K562 (cell line): ENCODE measurements around the gene ZFP36. TPM values are rescaled to one million over a fixed set of nuclear protein-coding genes. Genes with fewer than 3 reads are reported as not detected.

ENCODE experiments used
- BRD9 ChIP-seq: fragments of 450-650 bp; IDR thresholded peaks from 2 replicates; pipeline ENCODE4 v1.6.1; 2018; ENCODE audit warnings: low read depth; ENCODE audit not compliant: partially characterized antibody
- CCAR2 ChIP-seq: fragments of 200-400 bp; formaldehyde crosslinking; IDR thresholded peaks from 2 replicates; pipeline ENCODE4 v1.6.1; 2017; ENCODE audit warnings: mild to moderate bottlenecking, low read depth, low read length
- COPS2 ChIP-seq: fragments of 450-650 bp; conservative IDR thresholded peaks from 2 replicates; pipeline ENCODE4 v1.6.1; 2016; ENCODE audit warnings: mild to moderate bottlenecking, moderate library complexity
- ETV1 ChIP-seq: fragments of 450-650 bp; conservative IDR thresholded peaks from 2 replicates; pipeline ENCODE4 v1.6.1; 2016; ENCODE audit warnings: missing genetic modification characterization, control low read depth, low read depth, missing compliant biosample characterization
- FOXA1 ChIP-seq: fragments of 450-650 bp; IDR thresholded peaks from 2 replicates; pipeline ENCODE4 v1.6.1; 2016; ENCODE audit warnings: mild to moderate bottlenecking, borderline replicate concordance
- PRPF4 ChIP-seq: fragments of 200-400 bp; formaldehyde crosslinking; IDR thresholded peaks from one replicate; pipeline ENCODE4 v1.6.1; 2017; ENCODE audit warnings: low read length, low read depth, mild to moderate bottlenecking; ENCODE audit not compliant: insufficient read depth, poor library complexity, severe bottlenecking
- U2AF2 ChIP-seq: fragments of 200-400 bp; formaldehyde crosslinking; optimal IDR thresholded peaks from 2 replicates; pipeline ENCODE3; 2017; ENCODE audit warnings: low read depth, mild to moderate bottlenecking, low read length
- ZC3H4 ChIP-seq: sonication (generic); formaldehyde crosslinking; IDR thresholded peaks from 2 replicates; pipeline ENCODE4 v1.9.0; 2021; ENCODE audit warnings: missing genetic modification reagents, borderline replicate concordance
- ZFP36 ChIP-seq: fragments of 150-350 bp; IDR thresholded peaks from 2 replicates; pipeline ENCODE4 v1.6.1; 2018; ENCODE audit warnings: low read length, low read depth; ENCODE audit not compliant: partially characterized antibody
- ZNF436 ChIP-seq: fragments of 250-450, 450-650 bp; sonication (Bioruptor Pico); formaldehyde crosslinking; IDR thresholded peaks from 2 replicates; pipeline ENCODE4 v1.7.0; 2020; ENCODE audit warnings: mild to moderate bottlenecking
- polyA plus RNA-seq, 8 experiments: library from polyadenylated mRNA; depleted of rRNA in 4 of 8; stranded (reverse) in 5 of 8; unstranded in 3 of 8; fragments of >200 nt; fragmentation: Nextera tagmentation in 2 of 8; fragmentation: Illumina TruSeq in 1 of 8; extraction: Ambion mirVana in 2 of 8; extraction: Trizol in 1 of 8; gene quantifications; 2 replicates each; pipeline versions ENCODE4 v1.2.1 to v1.2.3, GENCODE V29; 2011 to 2014; ENCODE audit warnings: inconsistent platforms in 1 of 8, missing spikeins in 1 of 8
- total RNA-seq, 7 experiments: library from RNA; depleted of rRNA in 6 of 7; stranded (reverse); fragments of >200 nt in 6 of 7; fragmentation: Illumina TruSeq in 2 of 7; extraction: Trizol in 2 of 7; gene quantifications; 2 replicates each; pipeline versions ENCODE4 v1.2.1 to v1.2.3, GENCODE V29; 2011 to 2021; ENCODE audit warnings: low replicate concordance in 1 of 7
- TF ChIP-seq, protein P1 (sequence below): fragments of 200-600 bp; sonication (generic); IDR thresholded peaks from one replicate; pipeline ENCODE4 v1.6.1; 2012; ENCODE audit warnings: mild to moderate bottlenecking, low read depth, low read length, inconsistent platforms

Gene ZFP36
- total and polyA plus RNA-seq, 9 of the 15 experiments (the other 6 are each of a cell fraction or from before 2014, with no cell fraction given): 1.0 to 20.1 (median 3.5) TPM

DNA sequence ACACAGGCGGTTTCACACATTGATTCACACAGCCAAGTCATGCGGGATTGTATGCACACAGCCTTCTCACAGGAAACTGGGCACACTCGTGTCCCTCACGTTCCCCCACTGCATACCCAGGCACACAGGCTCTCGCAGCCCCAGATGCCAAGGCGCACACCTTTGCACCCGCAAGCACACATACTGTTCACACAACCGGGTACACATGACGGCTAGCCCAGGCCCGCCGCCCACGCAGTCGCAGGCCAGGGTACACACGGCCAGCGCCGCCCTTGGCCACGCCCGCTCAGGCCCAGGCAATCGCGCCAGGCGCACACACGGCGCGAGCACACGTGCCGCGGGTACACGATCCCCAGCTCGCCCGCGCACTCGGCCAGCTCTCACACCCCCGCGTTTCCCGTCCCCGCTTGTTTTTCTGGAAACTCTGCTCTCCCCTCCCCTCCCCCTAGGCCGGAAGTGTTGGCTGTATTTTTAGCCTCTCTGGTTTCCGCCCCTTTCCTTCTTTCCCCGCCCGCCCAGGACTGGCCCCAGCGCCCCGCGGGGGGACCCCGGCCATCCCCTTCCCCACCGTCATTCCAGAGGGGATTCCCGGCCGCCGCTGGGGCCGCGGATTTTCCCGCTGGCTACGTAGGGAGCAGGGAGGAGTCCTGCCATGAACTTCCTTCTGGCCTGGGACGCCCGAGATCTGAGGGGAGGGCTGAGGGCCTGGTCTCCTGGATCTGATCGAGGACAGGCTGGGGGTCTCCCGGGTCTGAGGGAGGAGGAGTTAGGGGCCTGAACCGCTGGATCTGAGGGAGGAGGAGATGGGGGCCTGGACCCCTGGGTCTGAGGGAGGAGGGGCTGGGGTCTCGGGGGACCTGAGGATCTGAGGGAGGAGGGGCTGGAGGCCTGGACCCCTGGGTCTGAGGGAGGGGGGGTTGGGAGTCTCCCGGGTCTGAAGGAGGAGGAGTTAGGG, 4.0 kb upstream of the ZFP36 start (continued):
- TF ChIP-seq, protein P1, sequence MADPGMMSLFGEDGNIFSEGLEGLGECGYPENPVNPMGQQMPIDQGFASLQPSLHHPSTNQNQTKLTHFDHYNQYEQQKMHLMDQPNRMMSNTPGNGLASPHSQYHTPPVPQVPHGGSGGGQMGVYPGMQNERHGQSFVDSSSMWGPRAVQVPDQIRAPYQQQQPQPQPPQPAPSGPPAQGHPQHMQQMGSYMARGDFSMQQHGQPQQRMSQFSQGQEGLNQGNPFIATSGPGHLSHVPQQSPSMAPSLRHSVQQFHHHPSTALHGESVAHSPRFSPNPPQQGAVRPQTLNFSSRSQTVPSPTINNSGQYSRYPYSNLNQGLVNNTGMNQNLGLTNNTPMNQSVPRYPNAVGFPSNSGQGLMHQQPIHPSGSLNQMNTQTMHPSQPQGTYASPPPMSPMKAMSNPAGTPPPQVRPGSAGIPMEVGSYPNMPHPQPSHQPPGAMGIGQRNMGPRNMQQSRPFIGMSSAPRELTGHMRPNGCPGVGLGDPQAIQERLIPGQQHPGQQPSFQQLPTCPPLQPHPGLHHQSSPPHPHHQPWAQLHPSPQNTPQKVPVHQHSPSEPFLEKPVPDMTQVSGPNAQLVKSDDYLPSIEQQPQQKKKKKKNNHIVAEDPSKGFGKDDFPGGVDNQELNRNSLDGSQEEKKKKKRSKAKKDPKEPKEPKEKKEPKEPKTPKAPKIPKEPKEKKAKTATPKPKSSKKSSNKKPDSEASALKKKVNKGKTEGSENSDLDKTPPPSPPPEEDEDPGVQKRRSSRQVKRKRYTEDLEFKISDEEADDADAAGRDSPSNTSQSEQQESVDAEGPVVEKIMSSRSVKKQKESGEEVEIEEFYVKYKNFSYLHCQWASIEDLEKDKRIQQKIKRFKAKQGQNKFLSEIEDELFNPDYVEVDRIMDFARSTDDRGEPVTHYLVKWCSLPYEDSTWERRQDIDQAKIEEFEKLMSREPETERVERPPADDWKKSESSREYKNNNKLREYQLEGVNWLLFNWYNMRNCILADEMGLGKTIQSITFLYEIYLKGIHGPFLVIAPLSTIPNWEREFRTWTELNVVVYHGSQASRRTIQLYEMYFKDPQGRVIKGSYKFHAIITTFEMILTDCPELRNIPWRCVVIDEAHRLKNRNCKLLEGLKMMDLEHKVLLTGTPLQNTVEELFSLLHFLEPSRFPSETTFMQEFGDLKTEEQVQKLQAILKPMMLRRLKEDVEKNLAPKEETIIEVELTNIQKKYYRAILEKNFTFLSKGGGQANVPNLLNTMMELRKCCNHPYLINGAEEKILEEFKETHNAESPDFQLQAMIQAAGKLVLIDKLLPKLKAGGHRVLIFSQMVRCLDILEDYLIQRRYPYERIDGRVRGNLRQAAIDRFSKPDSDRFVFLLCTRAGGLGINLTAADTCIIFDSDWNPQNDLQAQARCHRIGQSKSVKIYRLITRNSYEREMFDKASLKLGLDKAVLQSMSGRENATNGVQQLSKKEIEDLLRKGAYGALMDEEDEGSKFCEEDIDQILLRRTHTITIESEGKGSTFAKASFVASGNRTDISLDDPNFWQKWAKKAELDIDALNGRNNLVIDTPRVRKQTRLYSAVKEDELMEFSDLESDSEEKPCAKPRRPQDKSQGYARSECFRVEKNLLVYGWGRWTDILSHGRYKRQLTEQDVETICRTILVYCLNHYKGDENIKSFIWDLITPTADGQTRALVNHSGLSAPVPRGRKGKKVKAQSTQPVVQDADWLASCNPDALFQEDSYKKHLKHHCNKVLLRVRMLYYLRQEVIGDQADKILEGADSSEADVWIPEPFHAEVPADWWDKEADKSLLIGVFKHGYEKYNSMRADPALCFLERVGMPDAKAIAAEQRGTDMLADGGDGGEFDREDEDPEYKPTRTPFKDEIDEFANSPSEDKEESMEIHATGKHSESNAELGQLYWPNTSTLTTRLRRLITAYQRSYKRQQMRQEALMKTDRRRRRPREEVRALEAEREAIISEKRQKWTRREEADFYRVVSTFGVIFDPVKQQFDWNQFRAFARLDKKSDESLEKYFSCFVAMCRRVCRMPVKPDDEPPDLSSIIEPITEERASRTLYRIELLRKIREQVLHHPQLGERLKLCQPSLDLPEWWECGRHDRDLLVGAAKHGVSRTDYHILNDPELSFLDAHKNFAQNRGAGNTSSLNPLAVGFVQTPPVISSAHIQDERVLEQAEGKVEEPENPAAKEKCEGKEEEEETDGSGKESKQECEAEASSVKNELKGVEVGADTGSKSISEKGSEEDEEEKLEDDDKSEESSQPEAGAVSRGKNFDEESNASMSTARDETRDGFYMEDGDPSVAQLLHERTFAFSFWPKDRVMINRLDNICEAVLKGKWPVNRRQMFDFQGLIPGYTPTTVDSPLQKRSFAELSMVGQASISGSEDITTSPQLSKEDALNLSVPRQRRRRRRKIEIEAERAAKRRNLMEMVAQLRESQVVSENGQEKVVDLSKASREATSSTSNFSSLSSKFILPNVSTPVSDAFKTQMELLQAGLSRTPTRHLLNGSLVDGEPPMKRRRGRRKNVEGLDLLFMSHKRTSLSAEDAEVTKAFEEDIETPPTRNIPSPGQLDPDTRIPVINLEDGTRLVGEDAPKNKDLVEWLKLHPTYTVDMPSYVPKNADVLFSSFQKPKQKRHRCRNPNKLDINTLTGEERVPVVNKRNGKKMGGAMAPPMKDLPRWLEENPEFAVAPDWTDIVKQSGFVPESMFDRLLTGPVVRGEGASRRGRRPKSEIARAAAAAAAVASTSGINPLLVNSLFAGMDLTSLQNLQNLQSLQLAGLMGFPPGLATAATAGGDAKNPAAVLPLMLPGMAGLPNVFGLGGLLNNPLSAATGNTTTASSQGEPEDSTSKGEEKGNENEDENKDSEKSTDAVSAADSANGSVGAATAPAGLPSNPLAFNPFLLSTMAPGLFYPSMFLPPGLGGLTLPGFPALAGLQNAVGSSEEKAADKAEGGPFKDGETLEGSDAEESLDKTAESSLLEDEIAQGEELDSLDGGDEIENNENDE: no peak
- TF ChIP-seq FOXA1 (no peak), ZC3H4 (CRISPR knock-in tag) (no peak), PRPF4 (no peak), U2AF2 (no peak), BRD9 (peak; percentile 46), ZNF436 (CRISPR knock-in tag) (no peak), COPS2 (no peak), CCAR2 (no peak), ETV1 (tag) (peak; percentile 92), ZFP36 (no peak)
